ENCODE results near the gene POLR2A. TPM values are rescaled to one million over a fixed set of nuclear protein-coding genes. Genes with fewer than 3 reads are reported as not detected.
A peak's percentile ranks its signal among the peaks of the same experiment; 100 is the strongest.

The POLR2A gene
- total RNA-seq, 6 experiments from 2014 or later: 36.1 to 49.9 (median 46.0) TPM

DNA sequence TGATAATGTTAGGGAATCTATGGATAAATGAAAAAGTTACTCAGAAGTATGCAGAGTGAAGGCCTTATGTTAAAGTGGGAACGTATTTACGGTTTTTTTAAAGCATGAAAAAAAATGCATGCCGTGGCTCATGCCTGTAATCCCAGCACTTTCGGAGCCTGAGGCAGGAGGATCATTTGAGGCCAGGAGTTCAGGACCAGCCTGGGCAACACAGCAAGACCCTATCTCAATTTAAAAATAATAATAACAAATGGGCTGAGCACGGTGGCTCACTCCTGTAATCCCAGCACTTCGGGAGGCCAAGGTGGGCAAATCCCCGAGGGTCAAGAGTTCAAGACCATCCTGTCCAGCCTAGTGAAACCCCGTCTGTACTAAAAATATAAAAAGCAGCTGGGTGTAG, 6.0 kb downstream of the POLR2A start:
- Histone ChIP-seq H3K27me3 (no peaks in the 10 kb centered on the region), H3K4me3 (no peak overlapping the region), H3K9me3 (no peaks in the 10 kb centered on the region), H3K4me1 (peaks cover 0 to 52% (median 19%) of the 10 kb centered on the region in 4 donors), H3K36me3 (no peaks in the 10 kb centered on the region), H3K27ac (no peak overlapping the region)
- 74% methylated on average over 7 of the region's 8 CpGs for WGBS (ENCODE audit: insufficient coverage, low coverage, low lambda C conversion rate, missing lambda C conversion rate)
- no peak for TF ChIP-seq POLR2A (IDR thresholded peaks at IDR 0.05)
- TF ChIP-seq, protein P1, sequence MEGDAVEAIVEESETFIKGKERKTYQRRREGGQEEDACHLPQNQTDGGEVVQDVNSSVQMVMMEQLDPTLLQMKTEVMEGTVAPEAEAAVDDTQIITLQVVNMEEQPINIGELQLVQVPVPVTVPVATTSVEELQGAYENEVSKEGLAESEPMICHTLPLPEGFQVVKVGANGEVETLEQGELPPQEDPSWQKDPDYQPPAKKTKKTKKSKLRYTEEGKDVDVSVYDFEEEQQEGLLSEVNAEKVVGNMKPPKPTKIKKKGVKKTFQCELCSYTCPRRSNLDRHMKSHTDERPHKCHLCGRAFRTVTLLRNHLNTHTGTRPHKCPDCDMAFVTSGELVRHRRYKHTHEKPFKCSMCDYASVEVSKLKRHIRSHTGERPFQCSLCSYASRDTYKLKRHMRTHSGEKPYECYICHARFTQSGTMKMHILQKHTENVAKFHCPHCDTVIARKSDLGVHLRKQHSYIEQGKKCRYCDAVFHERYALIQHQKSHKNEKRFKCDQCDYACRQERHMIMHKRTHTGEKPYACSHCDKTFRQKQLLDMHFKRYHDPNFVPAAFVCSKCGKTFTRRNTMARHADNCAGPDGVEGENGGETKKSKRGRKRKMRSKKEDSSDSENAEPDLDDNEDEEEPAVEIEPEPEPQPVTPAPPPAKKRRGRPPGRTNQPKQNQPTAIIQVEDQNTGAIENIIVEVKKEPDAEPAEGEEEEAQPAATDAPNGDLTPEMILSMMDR (IDR thresholded peaks at IDR 0.05): no peak
- ATAC-seq: no peak
- DNase-seq: peak in 1 of 3 donors; percentile 2
- intact Hi-C loops (cut with DNase I): no loop called here

DNA sequence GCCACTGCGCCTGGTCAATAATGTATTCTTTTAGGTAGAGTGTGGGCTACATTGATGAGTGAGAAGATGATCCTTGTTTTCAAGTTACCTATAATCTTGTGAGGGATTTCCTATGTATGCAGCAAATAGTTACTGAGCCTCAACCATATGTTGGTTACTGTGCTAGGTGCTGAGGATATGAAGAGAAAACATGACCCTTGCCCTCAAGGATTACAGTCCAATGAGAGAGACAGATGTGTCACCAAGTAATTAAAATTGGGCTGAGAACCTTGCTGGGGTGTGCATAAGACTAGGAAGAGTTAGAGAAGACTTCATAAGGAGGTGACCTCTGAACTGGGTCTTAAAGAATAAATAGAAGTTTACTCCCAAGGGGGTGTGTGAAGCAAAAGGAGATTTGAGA, 7.4 kb downstream of the POLR2A start:
- Histone ChIP-seq H3K27ac (no peak overlapping the region), H3K9me3 (no peaks in the 10 kb centered on the region), H3K27me3 (no peaks in the 10 kb centered on the region), H3K4me3 (no peak overlapping the region), H3K4me1 (peaks cover 0 to 37% (median 13%) of the 10 kb centered on the region in 4 donors), H3K36me3 (peaks cover 3 to 10% (median 6%) of the 10 kb centered on the region in 4 donors)
- ATAC-seq (peak in 3 of 4 donors; percentile 27 to 42 (median 35)), DNase-seq (no peak)
- TF ChIP-seq, protein P1 (IDR thresholded peaks at IDR 0.05): no peak
- no peak for TF ChIP-seq POLR2A (IDR thresholded peaks at IDR 0.05)
- intact Hi-C loops (cut with DNase I): no loop called here
- WGBS (ENCODE audit: insufficient coverage, low coverage, low lambda C conversion rate, missing lambda C conversion rate): 83% methylated on average over 1 of the region's 1 CpG

DNA sequence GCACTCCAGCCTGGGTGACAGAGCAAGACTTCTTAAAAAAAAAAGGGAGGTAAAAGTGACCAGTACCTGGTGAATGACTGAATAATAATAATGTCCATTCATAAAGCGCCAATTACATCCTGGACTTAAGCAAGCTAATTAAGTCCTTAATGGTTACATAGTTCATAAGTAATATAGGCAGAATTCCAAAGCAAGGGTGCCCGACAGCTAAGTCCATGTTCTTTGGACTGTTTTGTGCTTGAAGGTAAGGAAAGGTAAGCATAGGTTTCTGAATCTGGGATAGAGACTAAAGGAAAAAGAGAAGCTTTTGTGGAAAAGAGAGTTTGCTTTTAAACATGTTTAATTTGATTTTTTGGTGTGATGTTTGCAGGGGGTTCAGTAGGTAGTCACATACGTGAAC, 9.8 kb downstream of the POLR2A start:
- Histone ChIP-seq H3K27ac (no peak overlapping the region), H3K9me3 (no peaks in the 10 kb centered on the region), H3K4me1 (peaks cover 0 to 22% (median 7%) of the 10 kb centered on the region in 4 donors), H3K4me3 (no peak overlapping the region), H3K36me3 (peaks cover 4 to 34% (median 23%) of the 10 kb centered on the region in 4 donors), H3K27me3 (no peaks in the 10 kb centered on the region)
- WGBS (ENCODE audit: insufficient coverage, low coverage, low lambda C conversion rate, missing lambda C conversion rate): 76% methylated on average over 3 of the region's 3 CpGs
- DNase-seq: no peak
- TF ChIP-seq, protein P1 (IDR thresholded peaks at IDR 0.05): no peak
- ATAC-seq: no peak
- intact Hi-C loops (cut with DNase I): no loop called here

DNA sequence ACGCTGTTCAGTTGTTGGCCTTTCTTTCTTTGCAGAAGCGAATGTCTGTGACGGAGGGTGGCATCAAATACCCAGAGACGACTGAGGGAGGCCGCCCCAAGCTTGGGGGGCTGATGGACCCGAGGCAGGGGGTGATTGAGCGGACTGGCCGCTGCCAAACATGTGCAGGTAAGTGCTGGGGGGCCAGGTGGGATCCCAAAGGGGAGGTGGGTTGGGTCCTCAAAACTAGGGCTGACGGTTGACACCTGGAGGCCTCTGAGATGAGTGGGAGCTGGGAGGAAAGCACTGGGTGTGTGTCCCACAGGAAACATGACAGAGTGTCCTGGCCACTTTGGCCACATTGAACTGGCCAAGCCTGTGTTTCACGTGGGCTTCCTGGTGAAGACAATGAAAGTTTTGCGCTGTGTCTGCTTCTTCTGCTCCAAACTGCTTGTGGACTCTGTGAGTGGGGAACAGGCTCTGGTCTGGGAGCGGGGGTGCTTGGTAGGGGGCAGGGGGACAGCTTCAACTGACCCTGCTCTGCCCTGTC, 11.8 kb downstream of the POLR2A start:
- intact Hi-C loops (cut with DNase I): no loop called here
- no peaks in the 10 kb centered on the region for H3K9me3 ChIP-seq
- H3K36me3 ChIP-seq: peaks cover 4 to 54% (median 38%) of the 10 kb centered on the region in 4 donors
- TF ChIP-seq, protein P1 (IDR thresholded peaks at IDR 0.05): no peak
- no peak for TF ChIP-seq POLR2A (IDR thresholded peaks at IDR 0.05)
- H3K4me1 ChIP-seq: peaks cover 0 to 11% (median 5%) of the 10 kb centered on the region in 4 donors
- ATAC-seq (no peak), DNase-seq (no peak)
- no peak overlapping the region for H3K27ac ChIP-seq
- no peaks in the 10 kb centered on the region for H3K27me3 ChIP-seq
- 97% methylated on average over 8 of the region's 12 CpGs for WGBS (ENCODE audit: insufficient coverage, low coverage, low lambda C conversion rate, missing lambda C conversion rate)
- H3K4me3 ChIP-seq: no peak overlapping the region

Data from right lobe of liver (tissue), 6 donors.